HL-60/S4 (cell line): ENCODE data around the gene RNF215.
"Not testable (repeated sequence)": the region's sequence is repeated elsewhere in the genome, so short reads cannot be mapped to it uniquely, and the experiment has no call there.

Experiments
- in situ Hi-C: fragments of 300-500 bp; cut with MboI; formaldehyde crosslinking; loops from 2 replicates; pipeline ENCODE4 v1.14.3; 2022; ENCODE audit warnings: low sequenced_read_pairs

Gene RNF215

DNA sequence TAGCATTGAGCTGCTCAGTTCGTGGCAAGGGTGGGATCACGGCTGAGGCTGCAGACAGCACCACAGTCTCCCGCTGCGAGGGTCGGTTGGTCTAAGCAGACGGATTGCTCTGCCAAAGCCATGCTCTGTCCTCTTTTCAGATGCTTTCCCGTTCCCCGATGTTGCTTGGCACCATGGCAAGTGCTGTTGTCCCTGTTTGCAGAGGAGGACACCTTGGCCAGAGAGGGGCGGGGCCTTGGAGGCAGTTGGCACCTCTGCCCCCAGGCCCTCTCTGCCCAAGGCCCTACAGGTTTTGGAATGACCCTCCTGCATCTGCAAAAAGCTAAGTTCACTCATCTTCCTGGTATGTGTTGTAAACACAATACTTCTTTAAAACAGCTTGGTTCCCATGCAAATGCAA, 18.8 kb downstream of the RNF215 start:
- in situ Hi-C loops, result no loop called here

DNA sequence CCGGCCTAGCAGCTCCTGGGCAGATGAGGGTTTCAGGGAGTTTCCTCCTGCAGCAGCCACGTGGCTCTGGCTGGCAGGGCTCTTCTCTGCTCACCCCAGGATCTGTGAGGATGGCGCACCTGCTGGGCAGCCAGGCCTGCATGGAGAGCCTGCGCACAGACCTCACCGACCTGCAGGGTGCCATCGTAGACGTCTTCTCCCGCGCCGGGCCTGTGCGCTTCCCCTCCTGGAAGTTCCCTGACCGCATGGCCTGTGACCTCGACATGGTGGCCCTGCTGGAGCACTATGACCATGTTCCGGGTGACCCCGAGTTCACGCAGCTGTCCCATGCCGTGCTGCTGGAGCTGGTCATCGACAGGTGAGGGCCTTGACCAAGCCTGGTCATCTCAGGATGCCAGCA, 21.3 kb downstream of the RNF215 start:
- in situ Hi-C loops, result no loop called here

DNA sequence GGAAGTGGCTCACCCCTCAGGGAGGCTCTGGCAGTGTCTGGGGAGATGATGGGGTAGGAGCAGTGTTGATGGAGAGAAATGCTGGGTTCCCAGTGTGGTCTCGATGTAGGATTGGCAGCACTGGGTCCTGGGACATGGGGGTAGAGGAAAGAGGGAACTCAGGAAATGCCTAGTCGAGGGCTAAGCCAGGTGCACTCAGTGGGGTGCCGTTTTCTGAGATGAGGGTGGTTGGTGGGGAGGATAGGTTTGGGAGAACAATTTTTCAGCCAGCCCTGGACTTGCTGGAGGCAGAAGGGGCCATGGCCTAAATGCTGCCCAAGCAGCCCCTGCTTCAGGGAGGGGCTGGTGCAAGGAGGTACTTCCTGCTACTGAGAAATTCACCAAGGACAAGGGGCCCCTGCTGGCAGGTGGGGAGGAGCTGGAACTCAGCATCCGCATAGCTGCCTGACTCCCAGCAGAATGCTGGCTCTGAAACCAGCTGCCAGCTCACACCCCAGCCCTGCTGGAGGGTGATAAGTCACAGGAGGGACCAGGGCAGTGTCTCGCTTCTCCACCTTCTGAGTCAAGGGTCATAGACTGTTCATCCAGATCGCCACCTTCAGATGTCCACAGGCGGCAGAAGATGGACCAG, 24.4 kb downstream of the RNF215 start:
- in situ Hi-C loops, result no loop called here

DNA sequence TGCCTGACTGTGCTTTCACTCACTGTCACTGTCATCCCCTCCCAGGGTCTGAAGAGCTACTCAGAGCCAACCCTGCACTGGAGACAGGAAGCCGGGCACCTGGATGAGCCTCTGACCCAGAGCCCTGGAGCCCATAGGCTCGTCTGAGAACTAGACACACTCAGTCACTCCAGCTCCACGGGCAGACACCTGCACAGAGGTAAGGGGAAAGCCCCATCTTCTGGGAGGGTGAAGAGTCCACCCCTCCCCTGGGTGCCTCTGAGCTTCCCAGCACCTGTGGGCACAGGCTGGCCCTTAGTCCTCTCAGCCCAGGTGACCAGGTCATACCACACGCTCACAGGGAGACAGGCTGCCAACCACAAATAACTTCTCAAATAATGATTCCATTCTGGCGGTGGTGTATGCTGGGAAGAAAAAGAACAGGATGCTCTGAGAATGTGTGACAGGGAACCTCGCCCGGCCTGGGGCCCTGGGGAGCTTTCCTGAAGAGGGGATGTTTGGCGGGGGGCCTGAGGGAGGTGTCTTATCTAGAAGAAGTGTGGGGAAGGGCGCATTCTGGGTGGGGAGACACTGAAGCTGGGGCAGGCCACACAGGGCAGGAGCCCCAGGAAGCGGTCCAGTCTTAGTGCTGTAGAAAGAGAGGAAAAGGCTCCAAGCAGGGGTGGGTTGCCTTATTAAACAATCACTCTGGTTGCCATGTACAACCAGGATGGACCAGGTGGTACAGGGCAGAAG, 25.1 kb downstream of the RNF215 start:
- in situ Hi-C loops, result no loop called here

DNA sequence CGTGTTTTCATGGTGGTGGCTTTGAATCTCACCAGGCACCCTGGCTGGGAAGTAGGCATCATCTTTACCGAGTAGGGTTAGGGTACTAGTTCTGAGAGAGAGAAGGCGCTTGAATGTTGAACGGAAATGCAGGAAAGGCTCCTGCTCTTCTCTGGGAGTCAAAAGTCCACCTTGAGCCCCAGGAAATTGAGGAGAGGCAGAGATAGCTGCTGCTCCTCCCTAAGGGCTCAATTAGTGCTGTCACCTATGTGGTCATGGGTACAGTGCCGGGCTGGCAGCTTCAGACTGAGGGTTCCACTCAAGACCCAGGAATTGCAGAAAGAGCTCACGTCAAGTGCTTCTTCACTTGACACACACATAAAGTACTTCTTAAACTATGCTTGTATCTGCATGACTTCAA, 28.7 kb downstream of the RNF215 start:
- in situ Hi-C loops, result no loop called here

DNA sequence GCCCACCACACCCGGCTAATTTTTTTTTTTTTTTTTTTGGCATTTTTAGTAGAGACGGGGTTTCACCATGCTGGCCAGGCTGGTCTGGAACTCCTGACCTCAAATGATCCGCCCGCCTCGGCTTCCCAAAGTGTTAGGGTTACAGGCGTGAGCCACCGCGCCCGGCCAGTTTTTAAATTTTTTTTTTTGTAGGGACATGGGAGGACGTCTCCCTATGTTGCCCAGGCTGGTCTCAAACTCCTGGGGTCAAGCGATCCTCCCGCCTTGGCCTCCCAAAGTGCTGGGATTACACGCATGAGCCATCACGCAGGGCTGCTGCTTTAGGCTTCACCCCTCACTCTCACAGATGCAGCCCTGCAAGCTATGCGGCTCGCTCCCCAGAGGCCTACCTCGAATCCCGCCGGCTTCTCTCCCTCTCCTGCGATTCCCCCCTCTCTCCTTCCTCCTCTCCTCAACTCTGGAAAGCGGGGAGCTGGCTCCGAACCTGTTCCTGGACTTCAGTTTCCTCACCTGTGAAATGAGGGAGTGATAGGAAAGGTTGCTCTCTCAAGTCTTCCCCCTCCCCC, 29.5 kb downstream of the RNF215 start:
- in situ Hi-C loops, result no loop called here

DNA sequence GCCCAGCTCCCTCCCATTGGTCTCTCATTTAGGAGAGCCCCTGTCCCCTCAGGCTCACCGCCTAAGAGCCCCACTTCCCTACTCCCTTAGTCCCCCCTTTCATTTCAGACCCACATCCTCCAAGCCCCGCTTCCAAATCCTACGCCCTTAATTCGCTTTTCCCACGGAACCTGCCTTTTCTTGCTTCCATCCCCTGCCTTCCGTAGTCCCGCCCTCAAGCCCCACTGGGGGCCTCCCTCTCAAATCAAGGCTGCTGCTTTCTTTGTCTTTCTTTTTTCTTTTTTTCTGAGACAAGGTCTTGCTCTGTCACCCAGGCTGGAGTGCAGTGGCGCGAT, 30.0 kb downstream of the RNF215 start:
- in situ Hi-C loops, result no loop called here

DNA sequence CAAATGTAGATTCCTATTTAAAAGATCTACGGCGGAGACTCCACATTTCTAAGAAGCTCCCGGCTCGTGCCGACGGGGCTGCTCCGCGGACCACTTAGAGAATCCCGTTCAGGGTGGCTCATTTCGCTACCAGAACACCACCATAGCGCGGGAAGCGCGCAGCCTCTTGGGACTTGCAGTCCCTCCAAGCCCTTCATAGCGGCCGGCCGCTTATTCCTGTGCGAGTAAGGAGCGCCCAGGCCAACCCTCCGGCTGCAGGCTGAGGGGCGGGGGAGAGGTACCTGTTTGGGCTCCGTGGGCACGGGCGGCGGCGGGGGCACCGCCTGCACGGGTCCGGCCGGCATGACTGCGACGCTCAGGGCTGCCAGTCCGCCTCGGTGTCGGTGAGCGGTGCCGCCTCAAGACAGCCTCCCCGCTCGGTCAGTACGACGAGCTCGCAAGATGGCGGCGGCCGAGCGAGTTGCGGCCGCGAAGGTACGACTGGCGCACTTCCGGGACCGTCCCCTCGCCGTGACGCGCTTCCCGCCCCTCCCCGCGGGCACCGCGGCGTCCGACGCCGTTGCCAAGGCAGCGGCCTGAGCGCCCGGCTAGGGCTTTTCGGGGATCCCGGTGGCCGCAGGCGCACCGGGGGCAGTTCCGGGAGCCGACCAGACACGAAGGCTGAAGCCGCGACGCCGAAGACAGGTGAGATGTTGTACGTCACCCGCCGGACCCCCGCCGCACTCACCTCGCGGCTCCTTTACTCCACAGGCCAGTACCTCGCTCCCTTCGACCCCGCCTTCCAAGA, 30.6 kb downstream of the RNF215 start, which contains the start of the genes CCDC157 and SF3A1:
TSS of gene CCDC157 (plus strand) at position 559 of the 787 bp plus-strand sequence. CDS start 8,994 bp downstream, outside the sequence.
TSS of gene SF3A1 (minus strand) at position 446 of the 787 bp plus-strand sequence. CDS start at position 344, 102 bp downstream.
- in situ Hi-C loops, result no loop called here

DNA sequence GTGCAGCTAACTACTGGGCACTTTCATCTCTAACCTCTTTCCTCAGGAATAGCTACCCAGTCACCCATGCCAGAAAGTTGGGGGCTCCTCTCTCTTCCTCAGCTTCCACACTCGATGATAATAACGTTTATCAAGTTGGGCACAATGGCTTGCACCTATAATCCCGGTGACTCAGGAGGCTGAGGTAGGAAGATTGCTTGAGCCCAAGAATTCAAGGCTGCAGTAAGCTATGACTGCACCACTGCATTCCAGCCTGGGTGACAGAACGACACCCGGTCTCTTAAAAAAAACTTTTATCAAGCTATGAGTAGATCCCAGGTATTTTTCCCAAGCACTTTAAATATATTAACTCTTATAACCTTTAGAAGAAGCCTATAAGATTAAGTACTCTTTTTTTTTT, 32.6 kb downstream of the RNF215 start:
- in situ Hi-C loops, result no loop called here

DNA sequence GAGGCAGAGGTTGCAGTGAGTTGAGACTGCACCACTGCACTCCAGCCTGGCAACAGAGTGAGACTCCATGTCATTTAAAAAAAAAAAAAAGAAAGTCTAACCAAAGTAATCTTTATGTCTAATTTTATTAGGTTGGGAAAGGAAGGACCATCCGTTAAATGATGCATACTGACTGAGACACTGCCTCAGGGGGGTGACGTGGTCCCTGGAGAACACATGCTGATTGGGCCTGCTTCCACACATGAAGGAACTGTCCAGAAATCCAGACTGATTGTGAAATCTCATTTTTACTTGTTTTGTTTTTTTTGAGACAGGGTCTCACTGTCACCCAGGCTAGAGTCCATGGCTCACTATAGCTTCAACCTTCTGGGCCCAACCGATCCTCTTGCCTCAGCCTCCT, 36.0 kb downstream of the RNF215 start:
- in situ Hi-C loops, result no loop called here

DNA sequence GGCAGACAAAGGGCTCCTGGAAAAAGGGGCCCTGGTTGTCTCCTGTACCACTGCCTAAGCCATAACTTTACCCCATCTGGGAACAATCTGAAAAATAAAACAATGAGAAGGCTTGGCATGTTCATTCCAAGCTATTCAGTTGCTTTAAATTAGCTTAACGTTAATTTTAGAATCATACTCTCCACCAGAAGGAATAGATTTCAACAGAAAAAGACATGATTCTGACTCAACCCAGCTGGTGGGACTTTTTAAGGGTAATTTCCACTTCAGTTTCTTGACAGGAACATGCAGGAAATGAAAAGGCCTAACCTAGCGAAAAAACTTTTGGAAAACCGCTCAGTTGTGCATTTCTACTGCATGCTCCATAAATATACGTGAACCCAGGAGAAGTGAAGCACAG, 38.4 kb downstream of the RNF215 start:
- in situ Hi-C loops, result no loop called here

DNA sequence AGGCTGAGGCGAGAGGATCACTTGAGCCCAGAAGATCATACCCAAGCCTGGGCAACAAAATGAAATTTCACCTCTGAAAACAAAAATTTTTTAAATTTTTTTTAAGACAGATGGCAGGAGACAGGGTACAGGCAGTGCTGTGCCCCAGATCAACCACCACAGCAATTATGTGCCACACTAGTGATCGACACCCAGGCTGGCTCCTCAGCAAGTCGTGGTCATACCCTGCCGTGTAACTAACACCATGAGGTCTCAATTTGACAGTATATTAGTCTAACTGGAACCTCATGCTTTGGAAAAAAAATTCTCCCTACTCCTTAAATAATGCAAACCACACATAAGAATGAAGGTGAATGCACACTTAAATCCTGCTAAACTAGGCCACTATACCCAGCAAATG, 38.8 kb downstream of the RNF215 start:
- in situ Hi-C loops, result no loop called here

DNA sequence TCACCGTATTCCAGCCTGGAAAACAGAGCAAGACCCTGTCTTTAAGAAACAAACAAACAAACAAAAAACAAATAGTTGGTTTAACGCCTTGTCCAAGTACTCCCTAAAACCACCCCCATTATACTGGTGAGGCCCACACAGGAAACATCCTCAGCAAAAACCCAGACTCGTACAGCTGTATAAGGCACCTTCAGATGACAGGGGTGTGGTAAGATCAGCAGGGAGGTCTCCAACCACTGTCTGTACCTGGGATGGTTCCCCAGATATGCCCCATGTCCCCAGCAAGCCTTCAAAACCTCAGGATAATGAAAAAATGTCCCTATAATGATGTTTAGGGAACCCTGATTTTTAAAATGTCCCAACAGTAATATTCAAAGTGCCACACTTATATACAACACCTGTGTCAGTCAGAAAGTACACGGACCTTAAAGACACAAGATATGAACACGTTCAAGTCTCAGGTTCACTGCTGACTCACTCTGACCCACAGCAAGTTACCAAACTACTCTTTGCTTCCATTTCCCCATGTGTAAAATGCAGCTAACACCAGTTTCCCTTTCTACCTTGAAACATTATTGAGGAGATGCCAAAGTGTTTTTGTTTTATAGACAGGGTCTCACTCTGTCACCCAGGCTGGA, 39.8 kb downstream of the RNF215 start:
- in situ Hi-C loops, result no loop called here

DNA sequence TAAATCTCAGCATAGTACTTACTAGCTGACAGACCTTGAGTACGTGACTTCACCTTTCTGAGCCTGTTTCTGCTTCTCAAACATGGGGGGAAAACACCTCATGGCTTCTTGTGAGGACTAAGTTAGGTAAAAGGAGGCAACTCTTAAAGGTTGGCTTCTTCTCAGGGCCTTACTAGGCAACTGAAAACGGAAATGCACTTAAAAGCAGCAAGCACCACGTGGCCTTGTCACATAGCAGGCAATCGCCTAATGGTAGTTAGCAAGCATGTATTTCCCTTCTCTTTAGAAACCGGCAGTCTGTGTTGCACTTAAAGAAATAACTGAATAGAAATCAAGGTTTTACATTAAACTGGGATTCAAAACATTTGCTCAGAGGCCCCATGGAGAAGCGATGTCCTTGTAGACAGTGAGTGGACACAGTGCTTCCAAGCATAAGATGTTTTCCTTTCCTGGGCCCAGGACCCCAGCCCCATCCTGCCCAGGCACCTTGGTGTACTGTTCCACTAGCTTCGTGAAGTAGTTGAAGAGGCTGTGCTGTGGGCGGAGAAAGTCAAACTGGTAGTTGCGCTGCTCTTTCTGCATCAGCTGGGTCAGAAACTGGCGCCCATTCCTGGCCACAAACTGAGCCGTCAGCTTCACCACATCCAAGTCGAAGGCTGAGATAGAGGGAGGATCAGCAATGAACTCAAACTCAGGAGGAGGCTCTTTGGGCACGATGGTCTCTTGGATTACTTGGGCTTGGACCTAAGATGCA, 42.6 kb downstream of the RNF215 start:
- in situ Hi-C loops, result no loop called here

DNA sequence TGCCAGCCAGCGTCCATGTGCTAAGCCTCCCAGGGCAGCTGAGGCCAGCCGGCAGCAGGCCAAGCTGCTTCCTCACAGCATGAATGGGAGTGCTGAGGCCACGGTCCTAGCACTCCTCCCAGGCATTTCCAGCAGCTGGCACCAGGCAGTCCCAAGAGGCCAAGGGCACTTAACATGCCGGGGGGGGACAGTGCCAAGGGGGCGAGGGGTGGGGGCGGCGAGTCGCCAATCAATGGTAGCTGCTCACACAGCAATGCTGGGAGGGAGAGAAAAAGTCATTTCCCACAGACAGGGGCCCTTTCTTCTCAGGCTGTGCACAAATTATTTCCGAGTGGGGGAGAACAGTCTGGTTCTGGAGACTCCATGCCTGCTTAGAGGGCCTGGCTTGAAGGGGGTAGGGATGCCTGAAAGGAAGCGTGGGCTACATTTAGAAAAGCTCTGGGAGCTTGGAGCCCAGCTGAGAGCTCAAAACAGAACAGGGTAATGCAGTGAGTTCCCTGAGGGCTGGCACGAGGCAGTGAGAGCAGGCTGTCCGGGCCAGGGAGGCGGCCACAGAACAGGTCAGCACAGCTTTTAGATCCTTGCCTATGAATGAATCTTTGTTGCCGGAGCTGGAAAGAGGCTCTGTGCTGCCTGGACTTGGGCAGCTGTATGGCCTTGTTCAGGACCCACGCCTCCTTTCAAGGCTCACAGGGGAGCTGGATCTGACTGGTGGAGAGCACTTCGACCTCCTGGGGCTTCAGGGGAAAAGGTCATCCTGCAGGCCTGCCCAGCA, 46.1 kb downstream of the RNF215 start:
- in situ Hi-C loops, result no loop called here

DNA sequence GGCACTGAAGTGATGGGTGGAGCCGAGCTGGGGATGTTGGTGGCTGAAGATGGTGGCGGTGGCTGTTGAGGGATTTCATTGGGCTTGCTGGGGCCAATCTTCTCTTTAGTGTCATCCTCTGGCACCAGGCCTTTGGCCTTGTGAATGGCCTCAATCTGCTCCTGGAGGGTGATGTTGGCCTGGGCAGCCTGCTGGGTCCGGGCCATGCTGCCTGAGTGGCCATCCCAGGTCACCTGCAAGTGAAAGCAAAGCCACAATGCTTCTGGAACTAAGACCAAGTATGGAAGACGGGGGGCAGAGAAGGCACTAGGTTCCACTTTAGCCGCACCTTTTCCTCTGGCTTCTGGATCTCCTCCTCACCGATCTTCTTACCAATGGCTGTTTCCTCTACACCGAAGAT, 48.4 kb downstream of the RNF215 start:
- in situ Hi-C loops, result no loop called here

DNA sequence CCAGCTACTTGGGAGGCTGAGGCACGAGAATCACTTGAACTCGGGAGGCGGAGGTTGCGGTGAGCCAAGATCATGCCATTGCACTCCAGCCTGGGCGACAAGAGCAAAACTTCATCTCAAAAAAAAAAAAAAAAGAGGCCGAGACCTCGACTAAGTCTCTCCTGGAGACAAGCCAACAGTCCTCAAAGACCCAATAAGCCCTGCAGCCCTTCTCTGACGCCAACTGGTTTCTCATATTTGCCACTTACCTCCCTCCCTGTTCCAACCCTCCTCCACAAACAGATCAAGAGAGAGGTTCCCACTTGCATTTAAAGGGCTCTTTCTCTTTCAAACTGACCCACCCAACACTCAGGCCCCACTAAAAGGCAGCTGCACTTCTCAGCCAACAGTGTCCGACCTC, 48.9 kb downstream of the RNF215 start:
- in situ Hi-C loops, result not testable (repeated sequence)

DNA sequence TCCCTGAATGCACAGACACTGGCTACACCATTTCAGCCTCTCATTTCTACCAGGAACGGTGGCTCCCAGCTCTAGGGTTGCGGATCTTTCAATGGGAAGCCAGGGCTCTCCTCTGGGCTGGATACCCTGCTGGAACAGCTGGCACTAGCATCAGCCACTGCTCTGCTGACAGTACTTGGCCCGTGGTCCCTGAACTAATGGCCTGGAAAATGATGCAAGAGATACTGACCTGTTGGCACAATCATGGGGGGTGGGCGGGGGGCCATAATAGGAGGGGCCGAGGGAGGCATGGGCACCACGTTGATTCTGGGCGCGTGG, 49.8 kb downstream of the RNF215 start:
- in situ Hi-C loops, result no loop called here

DNA sequence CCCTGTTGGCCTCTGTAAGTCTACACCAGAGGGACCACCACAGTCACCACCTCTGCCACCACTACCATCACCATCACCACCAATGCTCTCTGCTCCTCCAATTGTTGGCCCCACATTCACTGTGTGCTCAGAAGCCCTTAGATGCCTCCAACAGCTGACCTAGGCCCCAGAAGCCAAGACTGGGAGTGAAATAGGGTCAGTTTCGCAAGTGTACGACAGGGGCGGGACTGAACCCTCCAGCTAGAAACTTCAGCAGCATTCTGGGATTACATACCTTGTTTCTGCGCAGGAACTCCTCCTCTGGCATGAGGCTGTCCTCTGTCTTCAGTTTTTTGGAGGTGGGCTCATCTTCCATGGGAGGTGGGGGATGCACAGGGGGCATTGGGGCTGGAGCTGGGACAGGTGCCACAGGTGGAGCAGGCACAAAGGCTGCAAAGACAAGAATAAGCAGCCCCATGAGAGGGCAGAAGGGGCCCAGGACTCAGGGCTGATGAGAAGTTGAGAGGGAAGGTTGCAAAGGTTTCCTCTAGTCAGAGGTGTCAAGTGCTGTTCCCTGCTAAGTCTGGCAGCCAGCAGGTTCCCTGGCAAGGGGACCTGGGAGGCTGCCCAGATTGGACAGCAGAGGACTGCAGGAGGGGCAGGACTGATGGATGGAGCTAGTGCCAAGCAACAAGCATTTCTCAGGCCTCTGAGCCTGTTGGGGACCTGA, 50.3 kb downstream of the RNF215 start:
- in situ Hi-C loops, result no loop called here
